IPS-11a (cell line): Measurements from ENCODE around the gene DENND11.
A peak's percentile ranks its signal among the peaks of the same experiment; 100 is the strongest.

Experiments
- H3K4me3 ChIP-seq: one replicate; pipeline ENCODE4 v1.5.1; 2013; ENCODE audit warnings: low read depth, low read length, control low read depth

Gene DENND11, protein sequence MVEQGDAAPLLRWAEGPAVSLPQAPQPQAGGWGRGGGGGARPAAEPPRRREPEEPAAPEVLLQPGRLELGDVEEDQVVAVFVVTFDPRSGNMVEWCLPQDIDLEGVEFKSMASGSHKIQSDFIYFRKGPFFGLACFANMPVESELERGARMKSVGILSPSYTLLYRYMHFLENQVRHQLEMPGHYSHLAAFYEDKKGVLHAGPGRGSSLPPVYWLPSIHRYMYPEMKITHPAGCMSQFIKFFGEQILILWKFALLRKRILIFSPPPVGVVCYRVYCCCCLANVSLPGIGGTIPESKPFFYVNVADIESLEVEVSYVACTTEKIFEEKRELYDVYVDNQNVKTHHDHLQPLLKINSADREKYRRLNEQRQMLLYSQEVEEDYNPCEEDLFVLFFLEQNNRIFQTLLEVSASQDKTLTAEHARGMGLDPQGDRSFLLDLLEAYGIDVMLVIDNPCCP

DNA sequence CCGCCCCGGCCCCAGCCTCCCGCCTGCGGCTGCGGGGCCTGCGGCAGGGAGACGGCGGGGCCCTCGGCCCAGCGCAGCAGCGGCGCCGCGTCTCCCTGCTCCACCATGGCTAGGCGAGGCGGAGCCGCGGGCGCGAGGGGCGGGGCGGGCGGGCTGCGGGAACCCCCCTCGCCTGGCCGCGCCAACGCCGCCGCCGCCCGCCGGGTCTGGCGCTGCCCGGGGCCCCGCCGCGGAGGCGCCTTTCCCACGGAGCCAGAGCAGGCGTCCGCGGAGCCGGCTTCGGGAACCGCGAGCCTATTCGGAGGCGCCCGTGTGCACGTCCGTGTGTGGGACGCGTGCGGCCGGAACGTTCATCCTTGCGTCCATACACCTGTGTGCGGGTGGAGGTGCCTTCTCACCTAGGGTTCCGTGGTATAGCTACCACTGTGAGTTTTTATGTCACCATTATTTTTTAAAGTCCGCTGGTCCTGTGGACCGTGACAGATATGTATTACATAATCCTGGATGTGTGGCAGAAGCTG is at the start of gene DENND11:
DENND11 (minus strand) TSS at position 120 of the 521 bp plus-strand sequence; CDS start at position 107, 13 bp downstream.
- H3K4me3 ChIP-seq, result peak within 1 kb of the TSS; percentile 66

DNA sequence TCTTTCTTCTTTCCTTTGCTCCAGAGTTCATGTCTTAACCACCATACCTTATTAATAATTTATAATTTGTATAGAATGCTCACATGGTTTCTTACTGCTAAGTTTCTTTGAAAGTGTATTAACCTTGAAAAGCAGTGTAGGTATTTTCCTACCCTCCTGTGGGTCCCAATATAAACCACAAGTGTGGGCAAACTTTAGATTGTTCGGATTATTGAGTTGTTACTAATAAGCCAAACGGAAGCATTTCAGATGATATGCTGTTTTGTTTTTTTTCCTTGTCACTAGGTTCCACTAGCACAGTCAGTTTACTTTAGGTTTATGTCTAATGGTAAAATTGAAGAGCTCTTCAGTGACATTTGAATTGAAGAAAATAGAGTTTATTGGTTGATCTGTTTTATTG is 46.4 kb upstream of the DENND11 start:
- no peak overlapping the region for H3K4me3 ChIP-seq

DNA sequence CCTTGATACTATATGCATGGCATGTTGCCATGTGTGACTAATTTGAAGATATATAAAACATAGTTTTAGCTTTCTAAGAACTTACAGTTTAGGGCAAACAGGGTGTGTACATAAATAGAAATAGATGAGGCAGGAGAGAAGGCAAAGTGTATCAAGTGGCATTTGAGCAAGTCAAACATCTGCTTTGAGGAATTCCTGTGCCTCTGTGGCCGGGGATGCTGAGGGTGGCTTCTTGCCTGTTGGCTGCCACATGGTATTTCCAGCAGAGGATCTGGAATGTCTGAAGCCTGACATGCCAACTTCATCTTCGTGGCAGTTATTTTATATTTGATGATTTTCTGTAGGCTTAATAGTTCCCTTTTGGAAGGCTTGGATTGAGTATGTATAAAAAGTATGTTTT is 42.2 kb upstream of the DENND11 start:
- H3K4me3 ChIP-seq, result no peak overlapping the region

DNA sequence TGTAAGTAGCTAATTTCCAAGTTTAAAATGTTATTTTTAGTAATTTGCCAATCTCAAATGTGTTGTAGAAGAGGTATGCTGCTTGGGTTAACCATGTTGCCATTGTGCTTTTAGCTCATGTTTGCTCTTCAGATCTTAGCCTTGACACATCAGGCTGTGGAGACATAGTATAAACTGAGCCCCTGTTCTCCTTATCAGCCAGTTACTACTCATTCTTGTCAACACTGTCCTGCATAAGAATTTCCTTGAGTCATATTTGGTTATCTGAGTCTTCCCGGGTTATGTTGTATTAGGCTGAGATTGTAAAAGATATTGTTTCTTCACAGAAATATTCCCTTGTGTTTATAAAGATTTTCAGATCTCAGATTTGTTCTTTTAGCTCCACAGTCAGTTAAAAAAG is 40.3 kb upstream of the DENND11 start:
- no peak overlapping the region for H3K4me3 ChIP-seq

DNA sequence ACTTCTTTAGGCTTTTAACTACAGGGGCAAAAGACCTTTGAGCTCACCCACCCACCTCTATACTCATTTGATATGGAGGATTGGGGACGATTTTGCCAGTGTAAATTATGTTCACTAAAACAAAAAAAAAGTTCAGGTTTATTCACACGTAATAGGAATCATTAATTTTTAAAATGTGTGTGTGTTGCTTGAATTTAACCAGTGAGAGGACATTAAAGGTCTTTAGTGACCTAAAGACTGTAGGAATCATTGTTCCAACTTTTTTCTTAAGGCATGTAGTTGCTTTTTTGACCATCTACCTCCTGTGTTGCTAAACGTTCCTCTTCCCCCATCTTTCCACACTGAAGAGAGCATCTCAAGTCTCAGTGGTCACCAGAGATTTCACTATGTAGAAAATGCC is 37.3 kb upstream of the DENND11 start:
- peak overlapping the region; percentile 100 for H3K4me3 ChIP-seq

DNA sequence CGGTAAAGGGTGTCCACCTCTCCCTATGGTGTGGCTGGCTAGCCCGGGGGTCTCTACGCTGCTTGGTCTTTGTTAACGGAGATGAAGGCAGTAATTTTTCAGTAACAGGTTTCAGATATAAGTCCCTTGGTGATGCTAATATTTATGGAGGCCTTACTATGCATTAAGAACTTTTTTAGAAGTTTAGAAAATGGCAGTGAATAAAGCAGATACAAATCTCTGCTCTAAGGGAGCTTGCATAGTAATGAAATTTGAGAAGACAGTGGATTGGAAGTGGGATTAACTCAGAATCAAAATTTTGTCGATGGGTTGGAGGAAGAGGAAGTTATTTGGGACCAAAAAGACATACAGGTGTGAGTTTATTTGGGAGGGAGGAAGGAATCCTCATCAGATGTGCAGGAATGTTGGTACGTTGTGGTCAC is 36.6 kb upstream of the DENND11 start:
- peak overlapping the region; percentile 100 for H3K4me3 ChIP-seq

DNA sequence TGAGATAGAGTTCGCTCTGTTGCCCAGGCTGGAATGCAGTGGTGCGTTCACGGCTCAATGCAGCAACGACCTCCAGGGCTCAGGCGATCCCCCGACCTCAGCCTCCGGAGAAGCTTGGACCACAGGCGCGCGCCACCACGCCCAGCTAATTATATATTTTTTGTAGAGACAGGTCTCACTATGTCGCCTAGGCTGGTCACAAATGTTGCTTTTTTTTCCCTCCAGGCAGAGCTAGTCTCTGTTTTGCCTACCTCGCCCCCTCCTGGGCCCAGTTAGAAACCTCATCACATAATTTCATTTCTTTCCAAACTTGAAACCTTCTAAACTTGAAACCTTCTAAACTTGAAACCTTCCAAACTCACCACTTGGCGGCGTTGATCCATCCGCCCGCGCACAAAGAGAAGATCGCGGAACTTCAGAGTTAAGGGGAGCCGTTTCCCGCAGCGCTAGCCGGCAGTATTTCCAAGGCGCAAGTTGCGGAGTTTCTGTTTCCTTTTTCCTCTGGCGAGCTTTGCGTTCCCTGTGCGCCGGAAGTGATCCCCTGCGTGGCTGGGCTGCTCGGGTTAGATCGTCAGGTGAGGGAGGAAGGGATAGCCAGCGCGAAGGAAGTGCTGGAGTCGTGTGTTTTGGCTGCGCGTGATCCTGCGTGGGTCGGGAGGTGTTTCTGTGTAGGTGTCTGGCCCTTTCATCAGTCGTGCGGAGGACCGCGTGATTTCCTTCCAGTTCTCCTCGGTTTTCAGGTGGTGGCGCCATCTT is 36.0 kb upstream of the DENND11 start, which contains the start of gene SSBP1:
SSBP1 (plus strand) TSS at position 523 of the 756 bp plus-strand sequence. CDS start 809 bp downstream, outside the sequence.
- H3K4me3 ChIP-seq, result peak within 1 kb of the TSS; percentile 100

DNA sequence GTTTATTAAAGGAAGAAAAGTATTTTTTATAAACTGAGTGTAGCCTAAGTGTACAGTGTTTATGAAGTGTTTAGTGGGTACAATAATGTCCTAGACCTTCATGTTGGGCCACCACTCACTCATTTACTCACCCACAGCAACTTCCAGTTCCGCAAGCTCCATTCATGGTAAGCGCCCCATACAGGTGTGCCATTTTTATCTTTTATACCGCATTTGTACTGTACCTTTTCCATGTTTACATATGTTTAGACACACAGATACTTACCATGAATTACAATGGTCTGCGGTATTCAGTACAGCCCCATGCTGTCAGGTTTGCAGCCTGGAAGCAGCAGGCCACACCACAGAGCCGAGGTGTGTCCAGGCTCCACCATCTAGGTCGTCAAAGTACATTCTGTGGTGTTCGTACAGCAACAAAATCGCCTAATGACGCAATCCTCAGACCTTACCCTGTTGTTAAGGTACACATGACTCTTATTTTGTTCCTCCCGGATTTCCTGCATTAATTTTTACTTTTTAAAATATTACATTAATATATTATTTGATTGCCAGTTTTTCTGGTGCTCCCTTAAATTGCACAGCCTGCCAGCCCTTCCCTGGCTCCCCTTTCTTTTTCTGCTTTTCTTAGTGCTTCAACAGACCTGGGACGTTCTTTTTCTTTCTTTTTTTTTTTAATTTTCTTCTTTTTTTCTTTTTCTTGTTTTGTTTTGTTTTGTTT is 35.3 kb upstream of the DENND11 start:
- peak overlapping the region; percentile 100 for H3K4me3 ChIP-seq

DNA sequence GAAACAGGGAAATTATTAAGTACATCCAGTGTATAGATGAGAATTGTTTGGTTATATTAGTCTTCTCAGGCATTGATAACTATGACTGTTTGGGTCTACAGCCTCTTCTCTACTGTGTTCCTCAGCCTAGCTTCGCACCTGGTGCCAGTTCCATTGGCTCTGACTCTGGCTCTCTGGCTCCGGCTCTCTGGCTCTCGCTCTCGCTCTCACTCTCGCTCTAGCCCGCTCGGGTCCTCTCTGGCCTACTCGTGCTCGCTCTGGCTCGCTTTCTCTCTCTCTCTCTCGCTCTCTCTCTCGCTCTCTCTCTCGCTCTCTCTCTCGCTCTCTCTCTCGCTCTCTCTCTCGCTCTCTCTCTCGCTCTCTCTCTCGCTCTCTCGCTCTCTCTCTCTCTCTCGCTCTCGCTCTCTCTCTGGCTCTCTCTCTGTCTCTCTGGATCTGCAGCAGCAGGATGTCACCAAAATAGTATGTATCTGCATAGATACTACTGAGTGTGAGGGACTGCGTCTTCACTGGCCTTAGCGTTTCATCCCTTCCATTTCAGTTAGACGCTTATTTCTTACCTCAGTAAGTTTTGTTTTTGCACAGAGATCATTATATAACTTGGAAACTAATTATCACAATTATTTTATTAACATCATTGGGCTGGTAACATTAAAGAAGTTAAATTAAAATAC is 29.6 kb upstream of the DENND11 start:
- H3K4me3 ChIP-seq, result no peak overlapping the region

DNA sequence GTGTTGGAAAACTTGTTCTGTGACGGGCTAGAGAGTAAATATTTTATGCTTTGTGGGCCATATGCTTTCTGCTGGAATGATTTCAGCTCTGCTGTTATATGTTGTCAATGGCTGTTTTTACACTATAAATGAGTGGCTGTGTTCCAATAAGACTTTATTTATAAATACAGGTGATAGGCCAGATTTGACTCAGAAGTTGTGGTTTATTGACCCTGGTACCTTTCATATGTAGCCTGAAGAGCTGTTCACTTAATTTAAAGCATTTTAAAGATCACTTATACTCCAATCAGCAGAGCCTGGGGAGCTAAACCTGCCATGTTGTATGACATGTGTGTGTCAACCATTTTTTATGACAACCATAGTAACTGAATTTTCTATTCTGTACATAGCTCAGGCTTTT is 27.1 kb upstream of the DENND11 start:
- no peak overlapping the region for H3K4me3 ChIP-seq

DNA sequence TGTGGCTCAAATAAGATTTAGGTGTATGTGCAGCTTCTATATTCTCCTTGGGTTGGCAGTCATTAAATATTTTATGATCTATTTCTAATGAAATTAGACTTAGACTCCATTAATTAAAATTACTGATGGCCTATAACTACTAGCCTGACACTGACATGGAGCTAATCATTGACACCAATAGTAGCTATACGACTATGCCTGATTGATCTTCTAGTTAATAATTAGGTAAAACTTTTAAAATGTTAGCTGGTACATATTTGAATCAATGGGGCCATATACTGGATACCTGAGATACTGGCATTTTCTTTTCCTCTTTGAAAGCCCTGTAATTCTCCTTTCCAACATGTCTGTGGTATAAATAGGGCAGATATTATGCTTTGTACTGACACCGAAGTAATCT is 20.6 kb upstream of the DENND11 start:
- H3K4me3 ChIP-seq, result no peak overlapping the region

DNA sequence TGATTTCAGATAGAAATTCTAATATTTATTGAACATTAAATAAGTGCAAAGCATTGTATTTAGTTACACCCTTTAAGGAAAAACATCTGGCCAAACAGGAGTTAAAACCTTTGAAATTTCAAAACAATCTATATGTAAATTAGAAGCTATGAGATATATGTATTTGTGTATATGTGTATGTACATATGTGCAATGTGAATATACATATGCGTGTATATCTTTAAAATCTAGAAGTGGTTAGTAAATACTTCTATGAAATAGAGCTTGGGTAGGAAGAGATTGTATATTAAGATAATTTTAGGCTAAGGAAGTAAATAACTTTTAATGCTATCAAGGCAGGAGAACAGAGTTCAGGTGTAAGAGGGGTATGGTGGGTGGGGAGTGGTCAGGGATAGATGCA is 15.5 kb upstream of the DENND11 start:
- no peak overlapping the region for H3K4me3 ChIP-seq

DNA sequence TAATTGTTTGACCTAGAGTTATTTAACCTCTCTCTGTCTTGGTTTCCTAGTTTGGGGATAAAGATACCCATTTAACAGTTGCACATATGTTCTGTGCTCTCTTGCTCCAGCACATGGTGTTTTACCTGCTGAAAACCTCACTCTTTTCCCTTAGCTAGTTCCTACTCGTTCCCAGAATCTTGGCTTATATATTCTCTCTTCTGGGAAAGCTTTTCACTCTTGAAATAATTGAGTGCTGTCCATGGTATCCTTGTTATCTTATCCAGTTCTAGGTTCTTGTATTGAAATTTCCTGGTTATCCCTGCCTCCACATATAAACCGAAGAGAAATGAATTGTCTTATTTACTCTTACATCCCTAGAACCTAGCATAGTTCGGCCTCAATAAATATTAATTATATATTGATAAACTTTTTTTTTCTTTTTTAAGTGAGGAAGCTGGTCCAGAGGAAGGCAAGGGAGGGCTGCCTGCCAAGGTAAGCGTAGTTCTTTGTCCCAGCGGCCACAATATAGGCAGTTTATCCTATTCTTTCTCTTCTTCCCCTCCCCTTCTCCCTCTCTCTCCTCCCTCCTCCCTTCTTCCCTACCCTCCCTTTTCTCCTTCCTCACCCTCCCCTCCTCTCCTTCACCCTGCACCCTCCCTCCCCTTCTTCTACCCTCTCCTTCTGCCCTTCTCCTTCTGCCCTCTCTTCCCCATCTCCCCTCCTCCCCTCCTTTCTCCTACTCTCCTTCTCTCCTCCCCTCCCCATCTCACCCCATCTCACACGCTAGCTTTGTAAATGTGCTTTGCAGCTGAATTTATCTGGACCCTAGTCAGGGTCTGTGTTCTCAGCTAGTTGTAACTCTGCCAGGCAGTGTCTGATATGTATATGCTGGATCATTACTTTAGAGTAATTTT is 14.1 kb upstream of the DENND11 start:
- no peak overlapping the region for H3K4me3 ChIP-seq

DNA sequence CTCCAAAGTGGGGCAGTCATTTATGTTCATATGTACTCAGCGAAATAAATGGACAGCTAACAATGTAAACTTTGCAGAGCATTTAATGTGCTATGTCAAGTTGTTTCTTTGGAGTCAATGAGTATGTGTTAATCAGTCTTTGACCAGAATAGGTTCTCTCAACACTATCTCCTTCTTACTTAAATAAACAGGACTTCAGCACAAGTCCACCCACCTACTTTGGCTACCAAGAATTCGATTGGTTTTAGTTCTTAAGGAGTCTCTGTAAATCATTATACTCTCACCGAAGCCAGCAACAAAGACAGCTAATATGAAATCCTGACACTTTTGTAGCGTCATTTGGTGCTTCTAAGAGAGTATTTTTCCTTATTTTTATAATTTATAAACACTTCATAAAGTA is 13.1 kb upstream of the DENND11 start:
- H3K4me3 ChIP-seq, result no peak overlapping the region

DNA sequence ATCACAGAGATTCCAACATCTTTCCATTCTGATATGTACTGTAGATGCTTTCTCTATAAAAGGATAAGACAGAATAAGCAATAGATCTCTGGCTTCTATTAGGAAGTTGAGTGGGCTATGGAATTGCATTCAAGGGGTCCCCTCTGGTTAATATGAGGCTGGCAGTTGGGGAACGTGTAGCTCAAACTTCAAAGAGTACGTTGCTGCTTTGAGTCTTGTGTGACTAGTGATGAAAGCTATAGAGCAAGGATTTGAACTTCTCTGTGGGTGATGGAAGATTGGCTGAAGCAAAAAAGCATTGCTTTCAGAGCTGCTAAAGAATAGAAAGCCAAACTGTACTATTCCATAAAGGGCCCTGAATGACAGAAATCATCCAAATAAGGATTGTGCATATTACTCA is 12.6 kb upstream of the DENND11 start:
- H3K4me3 ChIP-seq, result no peak overlapping the region

DNA sequence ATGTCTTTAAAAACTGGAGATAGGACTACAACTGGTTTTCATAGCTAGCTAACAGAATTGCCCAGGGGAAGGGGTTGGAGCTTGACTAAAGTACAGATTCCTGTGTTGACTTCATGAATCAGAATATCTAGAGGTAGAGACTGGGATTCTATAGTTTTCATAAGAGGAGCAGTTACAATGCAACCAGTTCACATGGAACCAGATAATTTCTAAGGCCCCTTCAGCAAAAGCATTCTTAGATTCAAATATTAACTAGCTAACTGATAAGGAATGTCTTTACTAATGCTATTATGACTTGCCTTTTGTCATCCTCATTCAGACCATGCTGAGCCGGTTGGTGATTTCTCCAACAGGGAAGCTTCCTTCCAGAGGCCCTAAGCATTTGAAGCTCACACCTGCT is 11.9 kb upstream of the DENND11 start:
- H3K4me3 ChIP-seq, result no peak overlapping the region

DNA sequence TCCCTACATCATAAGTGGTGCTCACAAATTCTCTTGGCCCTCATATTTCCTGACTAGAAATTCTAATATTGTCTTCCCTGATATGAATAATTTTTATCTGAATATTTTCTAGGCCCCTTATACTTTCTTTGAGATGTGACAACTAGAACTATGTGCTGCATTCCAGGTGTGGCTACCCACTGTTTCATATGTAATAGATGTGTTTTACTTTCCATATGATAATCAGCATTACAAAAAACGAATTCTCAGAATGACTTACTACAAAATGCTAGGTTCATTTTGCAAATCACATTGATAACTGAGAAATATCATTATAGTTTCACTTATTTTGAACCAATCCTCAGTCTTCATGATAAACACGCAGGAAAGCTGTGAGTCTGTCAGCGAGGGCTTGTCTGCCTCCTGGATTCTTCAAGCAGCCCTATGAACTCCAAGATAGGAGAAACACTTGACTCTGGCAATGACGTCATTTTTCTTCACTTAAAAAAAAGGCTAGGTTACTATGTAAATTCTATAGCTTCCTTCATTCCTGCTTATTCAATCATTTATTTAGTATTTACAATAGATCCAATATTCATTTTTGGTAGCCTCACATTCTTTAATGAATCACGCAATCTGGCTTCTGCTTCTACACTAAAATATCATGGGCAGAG is 10.8 kb upstream of the DENND11 start:
- H3K4me3 ChIP-seq, result no peak overlapping the region

DNA sequence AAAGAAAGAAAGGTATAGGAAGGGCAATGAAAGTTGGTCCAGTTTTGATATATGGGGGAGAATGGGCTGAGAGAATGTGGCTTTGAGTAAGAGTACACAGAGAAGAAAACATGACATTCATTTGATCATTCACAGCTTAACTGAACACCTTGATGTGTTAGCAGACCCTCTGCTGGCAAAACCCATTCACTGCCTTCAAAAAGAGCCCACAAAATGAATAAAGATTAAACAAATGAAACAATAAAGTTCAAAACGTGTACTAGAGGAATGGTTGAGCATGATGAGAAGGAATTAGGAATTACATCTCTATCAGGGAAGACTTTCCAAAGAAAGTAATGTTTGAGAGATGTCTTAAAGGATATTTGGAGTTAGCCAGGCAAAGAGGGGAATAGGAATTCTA is 8.3 kb upstream of the DENND11 start:
- H3K4me3 ChIP-seq, result no peak overlapping the region

DNA sequence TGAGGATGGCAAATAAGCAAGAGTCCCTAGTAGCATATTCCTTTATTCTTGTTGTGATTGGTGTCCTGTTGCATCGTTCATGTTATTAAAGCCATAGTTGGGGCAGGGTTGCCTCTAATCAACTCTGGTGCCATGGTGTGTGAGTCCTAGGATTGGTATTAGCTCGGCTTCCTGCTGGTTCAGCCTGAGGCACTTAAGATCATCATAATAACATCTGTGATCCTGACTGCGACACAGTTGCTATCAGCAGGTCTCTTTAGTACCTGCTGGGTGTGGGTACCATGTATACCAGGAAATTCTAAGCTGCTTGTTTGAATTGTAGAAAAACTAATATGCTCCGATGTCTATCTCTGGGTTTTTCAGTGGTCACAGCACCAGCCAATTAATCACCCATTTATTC is 7.8 kb upstream of the DENND11 start:
- H3K4me3 ChIP-seq, result no peak overlapping the region
